ENCODE data around the gene GPR3.

Gene GPR3

GRCh38 chr1:27418326-27419185, 26.1 kb downstream of the GPR3 start:
- DNase-seq (ENCODE audit: low read depth), result no peak
- H3K4me3 ChIP-seq (ENCODE audit: low read depth, low read length), result no peak overlapping the region
- no peak for TF ChIP-seq CTCF (IDR thresholded peaks at IDR 0.05; ENCODE audit: control insufficient read depth, extremely low read depth, insufficient read depth)

- no peak overlapping the region for H3K4me3 ChIP-seq (ENCODE audit: low read depth, low read length)
- no peak for DNase-seq (ENCODE audit: low read depth)
- no peak for TF ChIP-seq CTCF (IDR thresholded peaks at IDR 0.05; ENCODE audit: control insufficient read depth, extremely low read depth, insufficient read depth)
Observed at GRCh38 chr1:27423709-27424108, 31.3 kb downstream of the GPR3 start.

- TF ChIP-seq CTCF (IDR thresholded peaks at IDR 0.05; ENCODE audit: control insufficient read depth, extremely low read depth, insufficient read depth), result no peak
Observed at GRCh38 chr1:27427329-27427728, 34.9 kb downstream of the GPR3 start.

GRCh38 chr1:27427816-27428315, 35.4 kb downstream of the GPR3 start:
- H3K4me3 ChIP-seq (ENCODE audit: low read depth, low read length), result no peak overlapping the region
- DNase-seq (ENCODE audit: low read depth), result no peak
- no peak for TF ChIP-seq CTCF (IDR thresholded peaks at IDR 0.05; ENCODE audit: control insufficient read depth, extremely low read depth, insufficient read depth)

More at GRCh38 chr1:27427329-27427728, 34.9 kb downstream of the GPR3 start:
- no peak for DNase-seq (ENCODE audit: low read depth)
- H3K4me3 ChIP-seq (ENCODE audit: low read depth, low read length), result no peak overlapping the region

- no peak overlapping the region for H3K4me3 ChIP-seq (ENCODE audit: low read depth, low read length)
- no peak for DNase-seq (ENCODE audit: low read depth)
- no peak for TF ChIP-seq CTCF (IDR thresholded peaks at IDR 0.05; ENCODE audit: control insufficient read depth, extremely low read depth, insufficient read depth)
Observed at GRCh38 chr1:27428316-27429028, 36.0 kb downstream of the GPR3 start.

- no peak for TF ChIP-seq CTCF (IDR thresholded peaks at IDR 0.05; ENCODE audit: control insufficient read depth, extremely low read depth, insufficient read depth)
- DNase-seq (ENCODE audit: low read depth), result no peak
- H3K4me3 ChIP-seq (ENCODE audit: low read depth, low read length), result no peak overlapping the region
Observed at GRCh38 chr1:27429029-27429425, 36.6 kb downstream of the GPR3 start.
